Testis (tissue), 3 donors: Measurements from ENCODE around the gene CKS1B. TPM values are rescaled to one million over a fixed set of nuclear protein-coding genes. Genes with fewer than 3 reads are reported as not detected.
A peak's percentile ranks its signal among the peaks of the same experiment; 100 is the strongest.

Source experiments
- DNase-seq: peaks from one replicate; pipeline ENCODE4 v3.0.0-alpha.2; 2019
- H3K27ac ChIP-seq, 2 donors: fragments of 200-600 bp; sonication (generic); one replicate each; pipeline ENCODE4 v1.5.1; 2019
- H3K27me3 ChIP-seq: fragments of 200-600 bp; sonication (generic); one replicate; pipeline ENCODE4 v1.5.1; 2019
- H3K36me3 ChIP-seq: fragments of 200-600 bp; sonication (generic); one replicate; pipeline ENCODE4 v1.5.1; 2017; ENCODE audit warnings: low read depth; ENCODE audit errors: missing control alignments
- H3K4me1 ChIP-seq: fragments of 200-600 bp; sonication (generic); one replicate; pipeline ENCODE4 v1.5.1; 2019
- H3K4me3 ChIP-seq, 2 donors: fragments of 200-600 bp; sonication (generic); one replicate each; pipeline ENCODE4 v1.5.1; 2017 to 2019
- H3K9me3 ChIP-seq: fragments of 200-600 bp; sonication (generic); one replicate; pipeline ENCODE4 v1.5.1; 2017
- CTCF ChIP-seq, 3 experiments: fragments of 450-650 bp in 2 of 3; fragments of 200-600 bp in 1 of 3; sonication (generic) in 1 of 3; IDR thresholded peaks; one replicate each; pipeline ENCODE4 v1.5.1; 2016 to 2019; ENCODE audit warnings: antibody characterized with exemption in 3 of 3, mild to moderate bottlenecking in 2 of 3, moderate library complexity in 1 of 3
- POLR2A ChIP-seq: fragments of 450-650 bp; IDR thresholded peaks from one replicate; pipeline ENCODE4 v1.6.1; 2017; ENCODE audit warnings: antibody characterized with exemption, mild to moderate bottlenecking, moderate library complexity
- WGBS, 2 donors: methylation state at CpG; one replicate each; pipeline ENCODE4 v1.1.5; 2018; 5-methylcytosine and 5-hydroxymethylcytosine counted together
- intact Hi-C: fragments of 100-400 bp; cut with DNase I; formaldehyde crosslinking; loops from one replicate; pipeline ENCODE4 v1.15.1; 2023; ENCODE audit warnings: low total_unique reads
- polyA plus RNA-seq: library from polyadenylated mRNA; stranded (reverse); fragments of 350-450 nt; fragmentation: Illumina TruSeq; extraction: RNeasy Lipid Tissue Mini Kit (QIAGEN cat#74804); gene quantifications from one replicate; pipeline ENCODE4 v1.2.3, GENCODE V29; 2014; ENCODE audit warnings: low read depth, low replicate concordance; ENCODE audit not compliant: insufficient read depth
- total RNA-seq, 2 donors: library from RNA; depleted of rRNA; stranded (reverse); fragments of >200 nt; gene quantifications; one replicate each; pipeline ENCODE4 v1.2.3, GENCODE V29; 2016

Gene CKS1B
- total and polyA plus RNA-seq, 3 donors from 2014 or later = 45.5 to 100 (median 84.3) TPM

- Histone ChIP-seq H3K9me3 (no peaks in the 10 kb centered on the region), H3K27me3 (no peaks in the 10 kb centered on the region), H3K4me1 (peaks cover 49% of the 10 kb centered on the region), H3K36me3 (no peaks in the 10 kb centered on the region), H3K4me3 (no peak overlapping the region), H3K27ac (peak overlapping the region; percentile 98 to 99)
- TF ChIP-seq POLR2A = no peak
- TF ChIP-seq CTCF (IDR thresholded peaks at IDR 0.05) = no peak
- intact Hi-C loops = no loop called here
- 67 to 68% methylated on average over 3 of the region's 3 CpGs for WGBS, 2 donors
- DNase-seq = no peak
Measured at GRCh38 chr1:154972213-154972516, 2.3 kb upstream of the CKS1B start.

GRCh38 chr1:154972517-154973343, 1.8 kb upstream of the CKS1B start:
- peak; percentile 46 for DNase-seq

GRCh38 chr1:154973344-154974101, 958 bp upstream of the CKS1B start:
- intact Hi-C loops = no loop called here

More at GRCh38 chr1:154972517-154973343, 1.8 kb upstream of the CKS1B start:
- peaks cover 49% of the 10 kb centered on the region for H3K4me1 ChIP-seq
- no peaks in the 10 kb centered on the region for H3K36me3 ChIP-seq
- no peak for TF ChIP-seq CTCF (IDR thresholded peaks at IDR 0.05)
- no peak for TF ChIP-seq POLR2A
- peak overlapping the region; percentile 98 to 99 for H3K27ac ChIP-seq
- H3K27me3 ChIP-seq = no peaks in the 10 kb centered on the region
- peak overlapping the region in 1 of 2 donors; percentile 78 for H3K4me3 ChIP-seq
- H3K9me3 ChIP-seq = no peaks in the 10 kb centered on the region
- intact Hi-C loops = no loop called here
- 28 to 30% methylated on average over 18 of the region's 18 CpGs for WGBS, 2 donors

GRCh38 chr1:154974808-154975408, 427 bp downstream of the CKS1B start:
- no peaks in the 10 kb centered on the region for H3K9me3 ChIP-seq
- intact Hi-C loops = no loop called here
- 0% methylated on average over 30 of the region's 30 CpGs for WGBS, 2 donors
- no peaks in the 10 kb centered on the region for H3K27me3 ChIP-seq
- TF ChIP-seq POLR2A (peak; percentile 34), CTCF (IDR thresholded peaks at IDR 0.05) (no peak)
- DNase-seq = peak; percentile 95
- peaks cover 39% of the 10 kb centered on the region for H3K4me1 ChIP-seq
- H3K4me3 ChIP-seq = peak overlapping the region; percentile 78 to 86
- no peaks in the 10 kb centered on the region for H3K36me3 ChIP-seq
- peak overlapping the region; percentile 98 to 99 for H3K27ac ChIP-seq

More at GRCh38 chr1:154973344-154974101, 958 bp upstream of the CKS1B start:
- Histone ChIP-seq H3K9me3 (no peaks in the 10 kb centered on the region), H3K4me1 (peaks cover 49% of the 10 kb centered on the region), H3K27me3 (no peaks in the 10 kb centered on the region), H3K4me3 (peak overlapping the region; percentile 78 to 86), H3K36me3 (no peaks in the 10 kb centered on the region), H3K27ac (peak overlapping the region; percentile 98 to 99)
- DNase-seq = peak; percentile 98
- TF ChIP-seq POLR2A (peak; percentile 8), CTCF (IDR thresholded peaks at IDR 0.05) (peak in 2 of 3 experiments; percentile 17 to 19)
- WGBS, 2 donors = 3 to 4% methylated on average over 33 to 37 of the region's 37 CpGs
